B cell (primary cell): ENCODE results near the gene AP1G1. TPM values are rescaled to one million over a fixed set of nuclear protein-coding genes. Genes with fewer than 3 reads are reported as not detected.

Source experiments
- ATAC-seq: fragments of 200-7000 bp; cut with Tn5 transposase; one replicate; pipeline ENCODE4 v1.10.0; 2021; ENCODE audit warnings: low read depth, mild to moderate bottlenecking, moderate number of reproducible peaks, moderate library complexity
- CTCF ChIA-PET: fragments of 350-600 bp; sonication (Branson Sonifier 250); formaldehyde crosslinking; loops from one replicate; lab custom pipeline; 2021; ENCODE audit warnings: antibody characterized with exemption, inconsistent platforms; lab: Charles Lee
- POLR2A ChIA-PET: fragments of 350-600 bp; sonication (Branson Sonifier 250); formaldehyde crosslinking; loops from one replicate; lab custom pipeline; 2021; ENCODE audit warnings: antibody characterized with exemption; lab: Charles Lee
- DNase-seq: peaks from one replicate; pipeline ENCODE4 v3.0.0; 2013
- H2AFZ ChIP-seq: 2 replicates; pipeline ENCODE4 v1.6.1; 2012; ENCODE audit warnings: mild to moderate bottlenecking, low read depth, low read length; ENCODE audit not compliant: insufficient read depth, poor library complexity, severe bottlenecking
- H3K27ac ChIP-seq, 2 donors: 1 replicate in 1 of 2; 2 replicates in 1 of 2; pipeline ENCODE4 v1.5.1; 2012 to 2013; ENCODE audit warnings: low read length in 2 of 2, mild to moderate bottlenecking in 2 of 2, moderate library complexity in 1 of 2
- H3K27me3 ChIP-seq, 4 experiments: fragments of 200-600 bp in 1 of 4; sonication (generic) in 1 of 4; replicated peaks in 1 of 4; 1 replicate in 2 of 4; 2 replicates in 2 of 4; pipeline versions ENCODE4 v1.6.1 to v1.7.0; 2013 to 2016; ENCODE audit warnings: low read length in 3 of 4, mild to moderate bottlenecking in 2 of 4, mixed read lengths in 1 of 4, moderate library complexity in 1 of 4; ENCODE audit not compliant: insufficient read depth in 4 of 4, control insufficient read depth in 3 of 4; ENCODE audit errors: control extremely low read depth in 1 of 4
- H3K36me3 ChIP-seq, 2 experiments: replicated peaks in 1 of 2; 1 replicate in 1 of 2; 2 replicates in 1 of 2; pipeline versions ENCODE4 v1.6.1 to v1.7.1; 2013; ENCODE audit warnings: low read length in 1 of 2; ENCODE audit not compliant: insufficient read depth in 2 of 2, control insufficient read depth in 1 of 2; ENCODE audit errors: control extremely low read depth in 1 of 2, extremely low read depth in 1 of 2
- H3K4me1 ChIP-seq, 2 donors: fragments of 200-600 bp in 1 of 2; sonication (generic) in 1 of 2; 1 replicate in 1 of 2; 2 replicates in 1 of 2; pipeline versions ENCODE4 v1.5.1 to v1.6.1; 2013 to 2017; ENCODE audit warnings: low read length in 2 of 2; ENCODE audit not compliant: control insufficient read depth in 2 of 2, insufficient read depth in 2 of 2
- H3K4me2 ChIP-seq: replicated peaks from 2 replicates; pipeline ENCODE3; 2012; ENCODE audit warnings: mild to moderate bottlenecking, low read depth, low read length; ENCODE audit not compliant: poor library complexity, severe bottlenecking
- H3K4me3 ChIP-seq, 5 experiments: fragments of 200-600 bp in 1 of 5; sonication (generic) in 1 of 5; 1 replicate in 3 of 5; 2 replicates in 2 of 5; pipeline versions ENCODE4 v1.5.1 to v1.7.0; 2011 to 2016; ENCODE audit warnings: low read length in 4 of 5, mild to moderate bottlenecking in 4 of 5, low read depth in 2 of 5, control low read depth in 1 of 5, moderate library complexity in 1 of 5; ENCODE audit not compliant: insufficient read depth in 1 of 5; ENCODE audit errors: control extremely low read depth in 1 of 5, extremely low read depth in 1 of 5
- H3K79me2 ChIP-seq: fragments of 200-600 bp; sonication (generic); one replicate; pipeline ENCODE4 v1.6.0; 2016; ENCODE audit warnings: low read length; ENCODE audit not compliant: control insufficient read depth, insufficient read depth
- H3K9ac ChIP-seq: fragments of 200-600 bp; sonication (generic); 2 replicates; pipeline ENCODE4 v1.6.1; 2017; ENCODE audit warnings: mild to moderate bottlenecking, low read length, moderate library complexity
- H3K9me3 ChIP-seq, 3 donors: one replicate each; pipeline versions ENCODE4 v1.6.1 to v1.7.1; 2013; ENCODE audit warnings: low read length in 2 of 3; ENCODE audit not compliant: control insufficient read depth in 2 of 3, insufficient read depth in 1 of 3; ENCODE audit errors: control extremely low read depth in 1 of 3
- H4K20me1 ChIP-seq: 2 replicates; pipeline ENCODE4 v1.6.0; 2012; ENCODE audit warnings: mild to moderate bottlenecking, low read length; ENCODE audit not compliant: insufficient read depth, control insufficient read depth, poor library complexity, severe bottlenecking
- H3K27ac Mint-ChIP-seq: one replicate; pipeline ENCODE4 v1.8.0; 2021; ENCODE audit warnings: mixed read lengths
- H3K27me3 Mint-ChIP-seq: one replicate; pipeline ENCODE4 v1.8.0; 2021; ENCODE audit warnings: mixed read lengths
- H3K4me1 Mint-ChIP-seq: one replicate; pipeline ENCODE4 v1.8.0; 2021; ENCODE audit warnings: mixed read lengths
- H3K4me3 Mint-ChIP-seq: one replicate; pipeline ENCODE4 v1.8.0; 2021; ENCODE audit warnings: mixed read lengths
- H3K9me3 Mint-ChIP-seq: one replicate; pipeline ENCODE4 v1.8.0; 2022; ENCODE audit warnings: mixed read lengths; ENCODE audit not compliant: insufficient read depth
- EZH2 ChIP-seq: IDR thresholded peaks from 2 replicates; pipeline ENCODE4 v1.6.1; 2012; ENCODE audit warnings: borderline replicate concordance, low read depth, mild to moderate bottlenecking, moderate library complexity, low read length; ENCODE audit not compliant: insufficient read depth, poor library complexity, severe bottlenecking
- WGBS: methylation state at CpG from one replicate; pipeline ENCODE4 v1.1.5; 2013; ENCODE audit warnings: missing lambda C conversion rate; ENCODE audit not compliant: insufficient coverage; 5-methylcytosine and 5-hydroxymethylcytosine counted together
- intact Hi-C: fragments of 100-400 bp; cut with micrococcal nuclease; formaldehyde crosslinking; loops from one replicate; pipeline ENCODE4 v1.10.0; 2022
- polyA plus RNA-seq: library from polyadenylated mRNA; depleted of rRNA; stranded (reverse); fragments of >200 nt; gene quantifications from 2 replicates; pipeline ENCODE4 v1.2.3, GENCODE V29; 2012
- total RNA-seq, 2 donors: library from RNA; stranded (reverse); fragments of 120-200 nt in 1 of 2; gene quantifications; 1 replicate in 1 of 2; 2 replicates in 1 of 2; pipeline versions ENCODE4 v1.2.3 to v1.2.4, GENCODE V29; 2013 to 2022
- TF ChIP-seq, protein P1 (sequence below): fragments of 200-600 bp; IDR thresholded peaks from one replicate; pipeline ENCODE4 v1.8.0; 2022; ENCODE audit warnings: antibody characterized with exemption, mild to moderate bottlenecking

The AP1G1 gene
- total and polyA plus RNA-seq, 2 donors (not counting 1 experiment from before 2014, with no cell fraction given) = 43.8 to 142 TPM

DNA sequence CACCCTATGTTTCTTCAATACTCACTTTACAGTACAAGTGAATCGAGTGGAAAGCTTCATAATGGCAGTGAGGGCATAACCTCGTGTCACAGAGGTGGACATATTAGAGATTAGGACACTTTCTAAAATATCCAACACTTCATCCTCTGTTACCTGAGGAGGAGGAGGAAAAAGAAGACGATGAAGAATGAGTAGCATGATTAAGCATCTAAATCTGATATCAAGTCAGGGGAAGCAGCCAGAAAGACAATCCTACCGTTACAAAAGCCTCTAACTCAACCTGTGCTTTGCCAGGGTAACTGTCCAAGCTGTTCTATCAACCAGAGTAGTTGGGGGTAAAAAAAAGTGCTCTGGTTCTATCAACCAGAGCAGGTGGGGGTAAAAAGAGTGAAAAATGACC lies 60.4 kb downstream of the AP1G1 start:
- H3K4me3 ChIP-seq = no peak overlapping the region
- peaks cover 7% of the 10 kb centered on the region for H3K79me2 ChIP-seq
- no peaks in the 10 kb centered on the region for H3K9me3 Mint-ChIP-seq
- no peaks in the 10 kb centered on the region for H4K20me1 ChIP-seq
- H3K27ac Mint-ChIP-seq = no peak overlapping the region
- intact Hi-C loops = loop anchor here (5.0 kb wide), 1 partner anchor 251 kb away; no protein-coding TSS in a partner anchor
- ATAC-seq (no peak), DNase-seq (no peak)
- TF ChIP-seq, protein P1, sequence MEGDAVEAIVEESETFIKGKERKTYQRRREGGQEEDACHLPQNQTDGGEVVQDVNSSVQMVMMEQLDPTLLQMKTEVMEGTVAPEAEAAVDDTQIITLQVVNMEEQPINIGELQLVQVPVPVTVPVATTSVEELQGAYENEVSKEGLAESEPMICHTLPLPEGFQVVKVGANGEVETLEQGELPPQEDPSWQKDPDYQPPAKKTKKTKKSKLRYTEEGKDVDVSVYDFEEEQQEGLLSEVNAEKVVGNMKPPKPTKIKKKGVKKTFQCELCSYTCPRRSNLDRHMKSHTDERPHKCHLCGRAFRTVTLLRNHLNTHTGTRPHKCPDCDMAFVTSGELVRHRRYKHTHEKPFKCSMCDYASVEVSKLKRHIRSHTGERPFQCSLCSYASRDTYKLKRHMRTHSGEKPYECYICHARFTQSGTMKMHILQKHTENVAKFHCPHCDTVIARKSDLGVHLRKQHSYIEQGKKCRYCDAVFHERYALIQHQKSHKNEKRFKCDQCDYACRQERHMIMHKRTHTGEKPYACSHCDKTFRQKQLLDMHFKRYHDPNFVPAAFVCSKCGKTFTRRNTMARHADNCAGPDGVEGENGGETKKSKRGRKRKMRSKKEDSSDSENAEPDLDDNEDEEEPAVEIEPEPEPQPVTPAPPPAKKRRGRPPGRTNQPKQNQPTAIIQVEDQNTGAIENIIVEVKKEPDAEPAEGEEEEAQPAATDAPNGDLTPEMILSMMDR = no peak
- TF ChIP-seq EZH2 = no peak
- H3K27ac ChIP-seq = no peak overlapping the region
- no peak overlapping the region for H3K4me2 ChIP-seq
- POLR2A ChIA-PET = no interaction called here
- H2AFZ ChIP-seq = no peak overlapping the region
- no peak overlapping the region for H3K9ac ChIP-seq
- CTCF ChIA-PET = interaction anchor here (1.4 to 1.7 kb wide), 2 partner anchors 213 to 335 kb away, joined by 3 to 8 read pairs; no protein-coding TSS in a partner anchor
- no peak overlapping the region for H3K4me3 Mint-ChIP-seq
- H3K9me3 ChIP-seq = no peaks in the 10 kb centered on the region
- no peaks in the 10 kb centered on the region for H3K4me1 ChIP-seq
- WGBS = no CpG with 5 or more reads among the region's 4 CpGs
- H3K27me3 Mint-ChIP-seq = no peaks in the 10 kb centered on the region
- peaks cover 4 to 73% of the 10 kb centered on the region in 2 experiments for H3K36me3 ChIP-seq
- no peaks in the 10 kb centered on the region for H3K27me3 ChIP-seq
- H3K4me1 Mint-ChIP-seq = peaks cover 4% of the 10 kb centered on the region

DNA sequence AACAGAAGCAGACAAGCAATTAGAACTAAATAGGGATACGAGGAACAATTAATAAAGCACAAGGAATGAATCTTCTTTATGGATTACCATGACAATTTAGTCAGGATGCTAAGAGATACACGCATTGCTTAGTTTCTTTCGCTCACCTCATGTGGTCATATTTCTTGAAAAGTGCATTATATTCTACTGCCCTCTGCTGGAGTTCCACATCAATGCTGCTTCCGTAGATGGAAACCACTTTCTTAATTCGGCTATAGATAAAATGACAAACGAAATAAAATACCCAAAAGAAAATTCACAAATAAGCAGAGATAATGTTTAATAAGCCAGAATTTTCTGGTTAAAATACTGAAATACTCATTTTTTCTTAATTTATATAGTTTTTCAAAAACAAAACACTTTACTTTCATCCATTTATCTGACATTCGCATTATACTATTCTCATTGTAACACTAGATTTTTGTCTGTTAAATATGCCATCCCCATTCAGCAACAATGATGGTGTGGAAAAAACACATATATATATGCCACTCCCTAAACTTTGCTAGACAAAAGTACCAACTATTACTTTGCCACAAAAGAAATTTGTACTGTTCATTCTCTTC lies 62.1 kb downstream of the AP1G1 start:
- TF ChIP-seq, protein P1 = peak; percentile 85
- TF ChIP-seq EZH2 = no peak
- Mint-ChIP-seq H3K27me3 (no peaks in the 10 kb centered on the region), H3K27ac (peak overlapping the region; percentile 50), H3K4me3 (no peak overlapping the region), H3K9me3 (no peaks in the 10 kb centered on the region), H3K4me1 (peaks cover 4% of the 10 kb centered on the region)
- H3K4me1 ChIP-seq = no peaks in the 10 kb centered on the region
- intact Hi-C loops = loop anchor here (1.0 to 5.0 kb wide), 5 partner anchors 20 to 249 kb away; no protein-coding TSS in a partner anchor
- no peak overlapping the region for H3K9ac ChIP-seq
- no peak overlapping the region for H2AFZ ChIP-seq
- ChIA-PET POLR2A (interaction anchor here (0.7 kb wide), 2 partner anchors 19 to 21 kb away, joined by 3 to 5 read pairs; no protein-coding TSS in a partner anchor), CTCF (interaction anchor here (1.7 to 3.1 kb wide), 2 partner anchors 181 to 215 kb away, joined by 8 to 15 read pairs; no protein-coding TSS in a partner anchor)
- H3K4me3 ChIP-seq = no peak overlapping the region
- no peak overlapping the region for H3K27ac ChIP-seq
- WGBS = 100% methylated on average over 1 of the region's 7 CpGs
- peaks cover 7% of the 10 kb centered on the region for H3K79me2 ChIP-seq
- no peaks in the 10 kb centered on the region for H3K27me3 ChIP-seq
- no peak overlapping the region for H3K4me2 ChIP-seq
- peak; percentile 58 for ATAC-seq
- peaks cover 7 to 70% of the 10 kb centered on the region in 2 experiments for H3K36me3 ChIP-seq
- no peaks in the 10 kb centered on the region for H4K20me1 ChIP-seq
- DNase-seq = peak; percentile 75
- H3K9me3 ChIP-seq = no peaks in the 10 kb centered on the region
